A673 (cell line): ENCODE data around the gene SLX9. TPM values are rescaled to one million over a fixed set of nuclear protein-coding genes. Genes with fewer than 3 reads are reported as not detected.
A peak's percentile ranks its signal among the peaks of the same experiment; 100 is the strongest.

ENCODE experiments used
- BruUV-seq: library from RNA; stranded (reverse); fragments of 400-500 nt; replicated peaks from 2 replicates; lab custom pipeline; 2021; lab: Mats Ljungman, UMichigan
- CTCF ChIA-PET: fragments of 300-600 bp; sonication (Branson Sonifier 250); formaldehyde crosslinking; loops from one replicate; lab custom pipeline; 2022; ENCODE audit warnings: antibody characterized with exemption; lab: Charles Lee
- POLR2A ChIA-PET: fragments of 300-600 bp; sonication (Branson Sonifier 250); formaldehyde crosslinking; loops from one replicate; lab custom pipeline; 2022; ENCODE audit warnings: antibody characterized with exemption; ENCODE audit not compliant: low non-redundant PET; lab: Charles Lee
- DNase-seq: peaks from one replicate; pipeline ENCODE4 v3.0.0-alpha.2; 2015; ENCODE audit warnings: low spot score
- H3K27ac ChIP-seq: fragments of 200-600 bp; sonication (generic); 2 replicates; pipeline ENCODE4 v1.5.1; 2016; ENCODE audit warnings: mixed run types, low read depth, mild to moderate bottlenecking, mixed read lengths, antibody characterized with exemption, low read length; ENCODE audit not compliant: poor library complexity, severe bottlenecking
- H3K27me3 ChIP-seq: fragments of 200-600 bp; sonication (generic); replicated peaks from 2 replicates; pipeline ENCODE4 v1.6.1; 2017; ENCODE audit warnings: mixed run types, low read depth, mild to moderate bottlenecking, mixed read lengths, antibody characterized with exemption, low read length; ENCODE audit not compliant: insufficient read depth, poor library complexity
- H3K36me3 ChIP-seq: fragments of 200-600 bp; sonication (generic); 2 replicates; pipeline ENCODE4 v1.6.1; 2016; ENCODE audit warnings: mixed run types, mild to moderate bottlenecking, mixed read lengths, antibody characterized with exemption, low read length; ENCODE audit not compliant: insufficient read depth, poor library complexity, severe bottlenecking
- H3K4me1 ChIP-seq: fragments of 200-600 bp; sonication (generic); 2 replicates; pipeline ENCODE4 v1.6.1; 2017; ENCODE audit warnings: mixed run types, mild to moderate bottlenecking, mixed read lengths, antibody characterized with exemption, low read length; ENCODE audit not compliant: insufficient read depth, poor library complexity, severe bottlenecking
- H3K4me3 ChIP-seq: fragments of 200-600 bp; sonication (generic); 2 replicates; pipeline ENCODE4 v1.5.1; 2016; ENCODE audit warnings: low read depth, mixed run types, mild to moderate bottlenecking, mixed read lengths, low read length; ENCODE audit not compliant: poor library complexity, severe bottlenecking
- H3K9me3 ChIP-seq: fragments of 200-600 bp; sonication (generic); 2 replicates; pipeline ENCODE4 v1.6.1; 2016; ENCODE audit warnings: mixed run types, low read depth, mild to moderate bottlenecking, mixed read lengths, antibody characterized with exemption, low read length; ENCODE audit not compliant: poor library complexity, severe bottlenecking
- CTCF ChIP-seq: fragments of 300-800, 200-600 bp; sonication (generic); conservative IDR thresholded peaks from 2 replicates; pipeline ENCODE4 v1.5.1; 2017; ENCODE audit warnings: low read depth, mild to moderate bottlenecking, antibody characterized with exemption, low read length, moderate library complexity, mixed read lengths
- EZH2 ChIP-seq: fragments of 200-600 bp; sonication (generic); IDR thresholded peaks from 2 replicates; pipeline ENCODE4 v1.6.1; 2017; ENCODE audit warnings: borderline replicate concordance, low read depth, mild to moderate bottlenecking, mixed read lengths, antibody characterized with exemption, low read length; ENCODE audit not compliant: poor library complexity, severe bottlenecking
- intact Hi-C: fragments of 100-400 bp; cut with micrococcal nuclease; formaldehyde crosslinking; loops from one replicate; pipeline ENCODE4 v1.10.0; 2022; ENCODE audit not compliant: unreplicated experiment
- total RNA-seq: library from RNA; stranded (reverse); gene quantifications from 2 replicates; pipeline ENCODE4 v1.2.3, GENCODE V29; 2021

The SLX9 gene
- total RNA-seq, 1 experiment from 2014 or later = 114 TPM

DNA sequence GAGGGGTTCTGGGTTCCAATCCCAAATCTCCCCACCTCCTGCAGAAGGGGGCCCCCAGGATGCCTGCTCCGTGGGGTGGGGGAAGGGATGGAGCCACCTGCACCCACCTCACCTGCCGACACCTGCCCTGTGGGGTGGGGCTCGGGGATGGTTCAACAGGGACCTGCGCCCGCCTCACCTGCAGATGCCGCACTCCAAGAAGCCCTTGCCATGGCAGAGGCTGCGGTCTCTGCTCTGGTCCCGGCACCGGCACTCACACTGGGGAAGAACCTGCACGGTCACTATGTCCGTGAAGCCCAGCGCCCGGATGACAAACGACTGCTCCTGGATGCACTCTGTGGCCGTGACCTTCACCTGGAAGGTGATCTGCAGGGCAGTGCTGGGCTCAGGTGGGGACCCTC lies 48.2 kb upstream of the SLX9 start:
- TF ChIP-seq EZH2 (no peak), CTCF (no peak)
- Histone ChIP-seq H3K9me3 (no peaks in the 10 kb centered on the region), H3K4me3 (no peak overlapping the region), H3K27me3 (no peaks in the 10 kb centered on the region), H3K4me1 (peaks cover 7% of the 10 kb centered on the region), H3K36me3 (no peaks in the 10 kb centered on the region), H3K27ac (no peak overlapping the region)
- no peak for DNase-seq
- POLR2A ChIA-PET = no interaction called here
- intact Hi-C loops = loop anchor here (5.0 kb wide), 2 partner anchors 41 to 246 kb away; no protein-coding TSS in a partner anchor
- CTCF ChIA-PET = interaction anchor here (0.6 kb wide), 1 partner anchor 237 kb away, joined by 3 read pairs; no protein-coding TSS in a partner anchor
- BruUV-seq = no TSS peak

DNA sequence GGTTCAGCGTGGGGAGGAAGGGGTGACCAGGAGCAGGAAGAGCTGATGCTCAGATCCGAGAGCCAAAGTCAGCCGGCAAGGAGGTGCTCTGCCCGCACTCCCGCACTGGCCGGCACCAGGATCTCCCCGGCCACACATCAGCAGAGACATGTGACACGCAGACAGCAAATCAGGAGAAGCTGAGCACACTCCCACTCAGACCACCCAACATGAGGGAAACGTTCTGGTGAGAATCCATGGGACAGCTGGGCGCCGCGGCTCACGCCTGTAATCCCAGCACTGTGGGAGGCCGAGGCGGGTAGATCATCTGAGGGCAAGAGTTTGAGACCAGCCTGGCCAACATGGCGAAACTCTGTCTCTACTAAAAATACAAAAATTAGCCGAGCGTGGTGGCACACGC lies 47.7 kb upstream of the SLX9 start:
- H3K9me3 ChIP-seq = no peaks in the 10 kb centered on the region
- TF ChIP-seq EZH2 (no peak), CTCF (no peak)
- H3K27me3 ChIP-seq = no peaks in the 10 kb centered on the region
- BruUV-seq = no TSS peak
- H3K36me3 ChIP-seq = no peaks in the 10 kb centered on the region
- peaks cover 9% of the 10 kb centered on the region for H3K4me1 ChIP-seq
- no peak overlapping the region for H3K4me3 ChIP-seq
- H3K27ac ChIP-seq = no peak overlapping the region
- no peak for DNase-seq
- intact Hi-C loops = loop anchor here (5.0 kb wide), 2 partner anchors 40 to 245 kb away; no protein-coding TSS in a partner anchor
- POLR2A ChIA-PET = no interaction called here
- CTCF ChIA-PET = interaction anchor here (0.6 kb wide), 3 partner anchors 98 to 323 kb away, joined by 3 read pairs; no protein-coding TSS in a partner anchor

DNA sequence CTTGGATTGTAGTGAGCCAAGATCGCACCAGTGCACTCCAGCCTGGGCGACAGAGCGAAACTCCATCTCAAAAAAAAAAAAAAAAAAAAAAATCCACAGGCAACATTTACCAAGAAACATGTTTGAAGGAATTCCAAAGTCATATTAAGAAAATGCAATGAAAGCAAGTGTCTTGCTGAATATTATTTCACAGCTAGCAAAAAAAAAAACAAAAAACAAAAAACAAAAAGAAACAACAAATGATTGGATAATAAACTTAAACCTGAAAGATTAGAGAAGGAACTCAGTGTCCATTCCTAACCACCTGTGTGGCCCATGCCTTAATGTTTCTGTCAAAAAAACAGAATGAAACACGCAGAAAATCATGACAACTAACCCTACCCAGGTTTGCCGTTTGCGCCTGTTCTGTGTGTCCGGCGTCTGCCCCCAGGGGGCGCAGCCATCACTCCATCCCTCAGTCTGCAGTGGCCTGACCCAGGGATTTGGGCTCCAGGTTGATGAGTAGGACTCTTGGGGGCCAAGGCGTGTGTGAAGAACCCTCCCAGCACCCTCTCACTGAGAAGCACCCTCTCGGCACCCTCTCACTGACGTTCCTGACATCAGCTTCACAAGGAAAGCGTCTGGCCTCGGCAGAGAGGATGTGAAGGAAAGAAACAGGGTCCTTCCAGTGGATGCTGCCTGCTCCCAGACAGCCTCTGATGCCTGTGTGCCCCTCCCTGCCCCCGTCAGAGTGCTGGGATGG lies 47.1 kb upstream of the SLX9 start:
- CTCF ChIA-PET = interaction anchor here (0.6 kb wide), 3 partner anchors 98 to 324 kb away, joined by 3 read pairs; no protein-coding TSS in a partner anchor
- Histone ChIP-seq H3K27me3 (no peaks in the 10 kb centered on the region), H3K27ac (peak overlapping the region; percentile 56), H3K36me3 (no peaks in the 10 kb centered on the region), H3K9me3 (no peaks in the 10 kb centered on the region), H3K4me1 (peaks cover 15% of the 10 kb centered on the region), H3K4me3 (no peak overlapping the region)
- POLR2A ChIA-PET = no interaction called here
- DNase-seq = peak; percentile 76
- no peak for TF ChIP-seq EZH2
- TF ChIP-seq CTCF = peak; percentile 97
- no TSS peak for BruUV-seq
- intact Hi-C loops = loop anchor here (5.0 kb wide), 2 partner anchors 40 to 245 kb away; no protein-coding TSS in a partner anchor
